WTC11 (cell line): ENCODE measurements around the gene PIRT.

Experiments
- ATF6 ChIP-seq: sonication (generic); formaldehyde crosslinking; IDR thresholded peaks from 2 replicates; pipeline ENCODE4 v1.8.1; 2023; ENCODE audit warnings: mild to moderate bottlenecking, missing genetic modification reagents
- CREB1 ChIP-seq: sonication (generic); formaldehyde crosslinking; IDR thresholded peaks from 2 replicates; pipeline ENCODE4 v1.8.0; 2023; ENCODE audit warnings: mild to moderate bottlenecking, missing genetic modification reagents
- CTCF ChIP-seq: fragments of 200-600 bp; IDR thresholded peaks from 2 replicates; pipeline ENCODE4 v1.8.0; 2022; ENCODE audit warnings: antibody characterized with exemption
- IRF1 ChIP-seq: sonication (generic); formaldehyde crosslinking; IDR thresholded peaks from 2 replicates; pipeline ENCODE4 v1.8.0; 2023; ENCODE audit warnings: missing genetic modification reagents
- JAZF1 ChIP-seq: fragments of 250-450 bp; sonication (Bioruptor Pico); IDR thresholded peaks from 2 replicates; pipeline ENCODE4 v1.9.0; 2021; ENCODE audit warnings: moderate library complexity, mild to moderate bottlenecking, inconsistent platforms
- JUN ChIP-seq: sonication (generic); formaldehyde crosslinking; IDR thresholded peaks from 2 replicates; pipeline ENCODE4 v1.8.0; 2023; ENCODE audit warnings: mild to moderate bottlenecking, missing genetic modification reagents
- MAX ChIP-seq: sonication (generic); formaldehyde crosslinking; IDR thresholded peaks from 2 replicates; pipeline ENCODE4 v1.8.0; 2022; ENCODE audit warnings: mild to moderate bottlenecking, missing genetic modification reagents
- NFYB ChIP-seq: sonication (generic); formaldehyde crosslinking; conservative IDR thresholded peaks from 2 replicates; pipeline ENCODE4 v1.8.0; 2022; ENCODE audit warnings: low read depth, missing genetic modification reagents
- SOX15 ChIP-seq: fragments of 250-450 bp; sonication (Bioruptor Pico); IDR thresholded peaks from 2 replicates; pipeline ENCODE4 v1.9.0; 2021; ENCODE audit warnings: mild to moderate bottlenecking
- SP1 ChIP-seq: sonication (generic); formaldehyde crosslinking; conservative IDR thresholded peaks from 2 replicates; pipeline ENCODE4 v1.8.1; 2022; ENCODE audit warnings: missing genetic modification reagents
- USF2 ChIP-seq: sonication (generic); formaldehyde crosslinking; IDR thresholded peaks from 2 replicates; pipeline ENCODE4 v1.8.1; 2023; ENCODE audit warnings: mild to moderate bottlenecking, missing genetic modification reagents, moderate library complexity
- ZNF232 ChIP-seq: sonication (generic); formaldehyde crosslinking; IDR thresholded peaks from 2 replicates; pipeline ENCODE4 v1.8.0; 2022; ENCODE audit warnings: mild to moderate bottlenecking, missing genetic modification reagents
- ZNF396 ChIP-seq: fragments of 250-450 bp; sonication (Bioruptor Pico); IDR thresholded peaks from 2 replicates; pipeline ENCODE4 v1.8.0; 2021; ENCODE audit warnings: mild to moderate bottlenecking, moderate library complexity, borderline replicate concordance

GRCh38 chr17:10814075-10814474 is 23.8 kb downstream of the PIRT start:
- TF ChIP-seq MAX (CRISPR knock-in tag) (no peak), USF2 (CRISPR knock-in tag) (no peak), ATF6 (CRISPR knock-in tag) (no peak), CREB1 (CRISPR knock-in tag) (no peak), CTCF (no peak), ZNF396 (CRISPR knock-in tag) (no peak), IRF1 (no peak), NFYB (CRISPR knock-in tag) (no peak), JUN (CRISPR knock-in tag) (no peak), JAZF1 (CRISPR knock-in tag) (no peak), ZNF232 (no peak), SOX15 (CRISPR knock-in tag) (no peak), SP1 (CRISPR knock-in tag) (no peak)
